Osteocyte (in vitro differentiated cells): ENCODE results near the gene LYZL6. TPM values are rescaled to one million over a fixed set of nuclear protein-coding genes. Genes with fewer than 3 reads are reported as not detected.

ENCODE experiments used
- DNase-seq: peaks from one replicate; pipeline ENCODE4 v3.0.0; 2021; ENCODE audit warnings: mixed read lengths; ENCODE audit not compliant: unreplicated experiment; ENCODE audit errors: extremely low spot score
- H3K27ac Mint-ChIP-seq: one replicate; pipeline ENCODE4 v1.8.0; 2021; ENCODE audit warnings: mild to moderate bottlenecking, mixed read lengths; ENCODE audit not compliant: unreplicated experiment
- H3K27me3 Mint-ChIP-seq: one replicate; pipeline ENCODE4 v1.8.0; 2021; ENCODE audit warnings: mixed read lengths; ENCODE audit not compliant: unreplicated experiment
- H3K36me3 Mint-ChIP-seq: one replicate; pipeline ENCODE4 v1.8.0; 2021; ENCODE audit warnings: mixed read lengths; ENCODE audit not compliant: unreplicated experiment
- H3K4me1 Mint-ChIP-seq: one replicate; pipeline ENCODE4 v1.8.0; 2021; ENCODE audit warnings: mixed read lengths; ENCODE audit not compliant: unreplicated experiment
- H3K4me3 Mint-ChIP-seq: one replicate; pipeline ENCODE4 v1.8.0; 2021; ENCODE audit warnings: mild to moderate bottlenecking, moderate library complexity, mixed read lengths; ENCODE audit not compliant: unreplicated experiment
- H3K9me3 Mint-ChIP-seq: one replicate; pipeline ENCODE4 v1.8.0; 2021; ENCODE audit warnings: mixed read lengths; ENCODE audit not compliant: unreplicated experiment
- total RNA-seq: library from RNA; stranded (reverse); gene quantifications from 2 replicates; pipeline ENCODE4 v1.2.1, GENCODE V29; 2021
- TF ChIP-seq, protein P1 (sequence below): fragments of 200-600 bp; sonication (generic); IDR thresholded peaks from 2 replicates; pipeline ENCODE4 v1.5.0; 2021; ENCODE audit warnings: antibody characterized with exemption, mild to moderate bottlenecking, moderate library complexity

Gene LYZL6
- total RNA-seq, 1 donor from 2014 or later: not detected

DNA sequence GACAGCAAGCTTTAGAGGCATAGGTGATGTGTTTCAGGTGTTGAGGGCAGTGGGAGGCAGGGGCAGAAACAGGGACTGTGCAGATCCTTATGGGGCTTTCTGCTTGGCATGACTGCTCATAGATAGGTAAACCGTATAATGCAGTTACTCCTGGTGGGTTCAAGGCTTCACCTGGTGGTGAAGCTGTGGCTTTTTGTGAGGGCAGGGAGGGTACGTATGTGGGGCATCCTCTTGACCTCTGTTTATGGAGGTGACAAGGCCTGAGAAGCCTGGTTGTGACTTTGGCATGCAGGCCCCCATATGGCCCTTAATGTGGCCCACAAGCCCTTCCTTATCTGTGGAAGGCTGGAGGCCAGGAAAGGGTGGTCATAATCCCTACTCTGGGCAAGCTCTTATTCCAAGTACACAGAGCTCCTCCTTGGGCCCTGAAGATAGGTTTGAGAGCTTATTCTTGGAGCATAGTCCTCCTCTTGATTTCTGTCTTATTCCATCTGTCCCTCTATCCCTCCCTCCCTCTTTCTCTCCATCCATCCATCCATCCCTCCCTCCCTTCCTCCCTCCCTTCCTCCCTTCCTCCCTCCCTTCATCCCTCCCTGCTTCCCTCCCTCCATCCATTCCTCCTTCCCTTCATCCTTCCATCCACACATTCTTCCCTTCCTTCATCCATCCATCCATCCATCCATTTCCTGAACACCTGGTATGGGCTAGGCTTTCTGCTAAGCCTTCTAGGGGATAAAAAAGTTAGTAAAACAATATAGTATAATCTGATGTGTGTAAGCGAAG, 39.1 kb upstream of the LYZL6 start:
- H3K4me1 Mint-ChIP-seq: no peaks in the 10 kb centered on the region
- peak; percentile 62 for DNase-seq
- H3K36me3 Mint-ChIP-seq: no peaks in the 10 kb centered on the region
- no peak overlapping the region for H3K27ac Mint-ChIP-seq
- TF ChIP-seq, protein P1, sequence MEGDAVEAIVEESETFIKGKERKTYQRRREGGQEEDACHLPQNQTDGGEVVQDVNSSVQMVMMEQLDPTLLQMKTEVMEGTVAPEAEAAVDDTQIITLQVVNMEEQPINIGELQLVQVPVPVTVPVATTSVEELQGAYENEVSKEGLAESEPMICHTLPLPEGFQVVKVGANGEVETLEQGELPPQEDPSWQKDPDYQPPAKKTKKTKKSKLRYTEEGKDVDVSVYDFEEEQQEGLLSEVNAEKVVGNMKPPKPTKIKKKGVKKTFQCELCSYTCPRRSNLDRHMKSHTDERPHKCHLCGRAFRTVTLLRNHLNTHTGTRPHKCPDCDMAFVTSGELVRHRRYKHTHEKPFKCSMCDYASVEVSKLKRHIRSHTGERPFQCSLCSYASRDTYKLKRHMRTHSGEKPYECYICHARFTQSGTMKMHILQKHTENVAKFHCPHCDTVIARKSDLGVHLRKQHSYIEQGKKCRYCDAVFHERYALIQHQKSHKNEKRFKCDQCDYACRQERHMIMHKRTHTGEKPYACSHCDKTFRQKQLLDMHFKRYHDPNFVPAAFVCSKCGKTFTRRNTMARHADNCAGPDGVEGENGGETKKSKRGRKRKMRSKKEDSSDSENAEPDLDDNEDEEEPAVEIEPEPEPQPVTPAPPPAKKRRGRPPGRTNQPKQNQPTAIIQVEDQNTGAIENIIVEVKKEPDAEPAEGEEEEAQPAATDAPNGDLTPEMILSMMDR: no peak
- no peak overlapping the region for H3K4me3 Mint-ChIP-seq
- no peaks in the 10 kb centered on the region for H3K9me3 Mint-ChIP-seq
- H3K27me3 Mint-ChIP-seq: no peaks in the 10 kb centered on the region

DNA sequence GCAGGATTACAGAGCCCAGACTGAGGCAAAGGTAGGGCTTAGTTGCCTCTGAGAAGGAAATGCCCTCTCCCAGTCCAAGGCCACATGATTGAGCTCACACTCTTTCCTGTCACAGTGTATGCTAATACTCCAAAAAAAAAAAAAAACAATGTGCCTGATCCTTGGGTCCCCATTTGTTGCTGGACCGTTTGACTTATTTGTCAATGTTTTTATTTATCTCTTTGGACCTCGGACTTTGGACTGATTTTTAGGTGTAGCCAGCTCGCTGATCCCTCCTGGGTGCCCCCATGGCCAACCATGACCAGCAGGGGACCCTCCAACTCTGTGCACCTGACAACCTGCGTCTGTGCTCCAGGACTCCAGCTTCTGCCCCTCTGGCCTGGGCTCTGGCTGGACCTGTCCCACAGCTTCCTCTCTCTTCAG, 38.4 kb upstream of the LYZL6 start:
- TF ChIP-seq, protein P1: no peak
- Mint-ChIP-seq H3K4me3 (no peak overlapping the region), H3K9me3 (no peaks in the 10 kb centered on the region), H3K27me3 (no peaks in the 10 kb centered on the region), H3K27ac (no peak overlapping the region), H3K4me1 (no peaks in the 10 kb centered on the region), H3K36me3 (no peaks in the 10 kb centered on the region)
- peak; percentile 66 for DNase-seq

DNA sequence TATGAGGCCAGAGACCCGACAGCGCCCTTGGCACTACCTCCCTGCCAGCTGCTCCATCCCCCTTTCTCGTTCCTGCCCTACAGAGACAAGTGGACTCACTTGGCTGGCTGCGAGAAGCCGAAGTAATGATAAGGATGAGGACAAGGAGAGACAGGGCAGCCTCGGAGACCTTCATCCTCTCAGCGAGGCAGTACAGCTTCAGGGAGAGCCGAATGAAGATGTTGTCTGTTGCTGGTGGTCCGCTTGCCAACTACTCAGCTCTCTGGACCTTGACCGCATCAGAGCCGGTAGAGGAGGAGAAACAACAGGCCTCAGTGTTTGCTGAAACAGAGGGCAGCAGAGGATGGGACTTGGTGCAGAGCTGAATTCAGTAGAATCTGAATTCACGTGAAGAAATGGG, 37.7 kb upstream of the LYZL6 start, which contains the start of gene CCL16:
TSS of gene CCL16 (minus strand) at position 252 of the 400 bp plus-strand sequence. CDS start at position 175, 77 bp downstream.
- no peaks in the 10 kb centered on the region for H3K9me3 Mint-ChIP-seq
- DNase-seq: no peak
- no peak within 1 kb of the TSS for H3K4me3 Mint-ChIP-seq
- H3K4me1 Mint-ChIP-seq: no peaks in the 10 kb centered on the region
- TF ChIP-seq, protein P1: no peak
- peaks cover 3% of the 10 kb centered on the region for H3K27me3 Mint-ChIP-seq
- no peak within 1 kb of the TSS for H3K27ac Mint-ChIP-seq
- H3K36me3 Mint-ChIP-seq: no peaks in the 10 kb centered on the region

DNA sequence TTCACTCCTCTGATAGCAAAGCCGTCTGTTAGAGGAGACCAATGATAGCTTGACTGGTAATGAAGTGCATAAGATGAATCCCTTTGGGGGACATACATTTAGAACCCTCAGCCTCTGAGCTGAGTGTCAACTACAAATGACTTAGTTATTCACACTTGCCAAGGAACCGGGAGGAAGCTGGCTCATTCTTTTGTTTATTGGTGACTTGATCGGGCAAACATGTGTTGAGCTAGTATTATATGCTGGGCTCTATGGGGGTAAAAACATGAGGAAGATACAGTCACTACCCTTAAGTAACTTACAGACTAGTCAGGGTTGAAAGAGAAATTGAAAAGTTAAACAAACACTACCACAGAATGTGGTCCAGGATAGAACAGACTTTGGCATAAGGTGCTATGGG, 34.8 kb upstream of the LYZL6 start:
- Mint-ChIP-seq H3K4me3 (no peak overlapping the region), H3K36me3 (no peaks in the 10 kb centered on the region), H3K4me1 (peaks cover 3% of the 10 kb centered on the region), H3K9me3 (no peaks in the 10 kb centered on the region), H3K27ac (no peak overlapping the region), H3K27me3 (peaks cover 5% of the 10 kb centered on the region)
- TF ChIP-seq, protein P1: no peak
- DNase-seq: no peak

DNA sequence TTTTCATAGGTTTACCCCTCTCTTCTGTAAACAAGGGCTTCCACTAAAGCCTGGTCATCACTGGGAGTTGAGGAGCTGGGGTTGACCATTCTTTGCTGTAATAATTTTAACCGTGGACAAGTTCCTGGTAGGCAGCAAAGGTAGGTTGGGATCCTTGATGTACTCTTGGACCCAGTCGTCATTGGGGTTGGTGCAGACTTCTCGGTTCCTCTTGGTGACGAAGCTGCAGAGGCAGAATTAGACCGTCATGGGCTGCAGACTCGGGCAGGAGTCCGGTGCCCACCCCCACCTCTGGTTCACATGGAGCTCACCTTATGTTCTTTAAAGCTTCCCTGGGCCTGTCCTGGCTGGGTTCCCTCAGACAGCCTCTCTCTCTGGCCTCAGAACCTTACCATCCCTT, 34.0 kb upstream of the LYZL6 start:
- Mint-ChIP-seq H3K9me3 (no peaks in the 10 kb centered on the region), H3K4me3 (no peak overlapping the region), H3K4me1 (peaks cover 3% of the 10 kb centered on the region), H3K36me3 (no peaks in the 10 kb centered on the region), H3K27me3 (peaks cover 5% of the 10 kb centered on the region), H3K27ac (no peak overlapping the region)
- TF ChIP-seq, protein P1: no peak
- DNase-seq: no peak
